Fibroblast of pulmonary artery (primary cell): ENCODE measurements around the gene TMX4.

Experiments used
- DNase-seq: peaks from one replicate; pipeline ENCODE4 v3.0.0-alpha.2; 2010; ENCODE audit warnings: low read depth
- H3K4me3 ChIP-seq: replicated peaks from 2 replicates; pipeline ENCODE4 v1.5.1; 2011; ENCODE audit warnings: low read depth, mild to moderate bottlenecking, control low read depth, low read length, moderate library complexity
- TF ChIP-seq, protein P1 (sequence below): IDR thresholded peaks from 2 replicates; pipeline ENCODE4 v1.5.1; 2011; ENCODE audit warnings: mild to moderate bottlenecking, control low read depth, low read length, inconsistent platforms; ENCODE audit errors: missing control alignments

The TMX4 gene

DNA sequence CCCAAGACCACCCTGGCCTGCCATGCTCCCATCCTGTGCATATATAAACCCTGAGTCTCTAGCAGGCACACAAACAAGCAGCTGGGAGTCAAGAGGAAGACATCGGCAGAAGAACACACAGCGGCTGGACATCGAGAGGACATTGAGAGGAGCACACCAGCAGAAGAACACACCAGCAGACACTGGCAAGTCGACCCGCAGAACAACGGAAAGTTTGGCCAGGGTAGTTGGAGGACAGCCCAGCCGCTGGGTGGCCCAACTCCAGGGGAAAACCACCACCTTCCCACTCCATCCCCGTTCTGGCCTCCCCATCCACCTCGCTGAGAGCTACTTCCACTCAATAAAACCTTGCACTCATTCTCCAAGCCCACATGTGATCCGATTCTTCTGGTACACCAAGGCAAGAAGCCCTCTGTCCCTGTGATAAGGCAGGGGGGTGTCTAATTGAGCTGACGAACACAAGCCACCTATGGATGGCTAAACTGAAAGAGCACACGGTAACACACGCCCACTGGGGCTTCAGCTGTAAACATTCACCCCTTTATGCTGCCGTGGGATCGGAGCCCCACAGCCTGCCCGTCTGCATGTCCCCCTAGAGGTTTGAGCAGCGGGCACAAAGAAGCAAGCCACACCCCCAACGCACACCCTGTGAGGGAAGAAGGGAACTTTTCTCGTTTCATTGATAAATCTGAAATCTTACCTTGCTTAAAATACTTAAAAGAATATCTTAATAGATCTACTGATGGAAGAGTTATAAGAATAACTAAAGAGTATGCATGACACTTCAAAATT, 13.8 kb downstream of the TMX4 start:
- H3K4me3 ChIP-seq = no peak overlapping the region
- TF ChIP-seq, protein P1, sequence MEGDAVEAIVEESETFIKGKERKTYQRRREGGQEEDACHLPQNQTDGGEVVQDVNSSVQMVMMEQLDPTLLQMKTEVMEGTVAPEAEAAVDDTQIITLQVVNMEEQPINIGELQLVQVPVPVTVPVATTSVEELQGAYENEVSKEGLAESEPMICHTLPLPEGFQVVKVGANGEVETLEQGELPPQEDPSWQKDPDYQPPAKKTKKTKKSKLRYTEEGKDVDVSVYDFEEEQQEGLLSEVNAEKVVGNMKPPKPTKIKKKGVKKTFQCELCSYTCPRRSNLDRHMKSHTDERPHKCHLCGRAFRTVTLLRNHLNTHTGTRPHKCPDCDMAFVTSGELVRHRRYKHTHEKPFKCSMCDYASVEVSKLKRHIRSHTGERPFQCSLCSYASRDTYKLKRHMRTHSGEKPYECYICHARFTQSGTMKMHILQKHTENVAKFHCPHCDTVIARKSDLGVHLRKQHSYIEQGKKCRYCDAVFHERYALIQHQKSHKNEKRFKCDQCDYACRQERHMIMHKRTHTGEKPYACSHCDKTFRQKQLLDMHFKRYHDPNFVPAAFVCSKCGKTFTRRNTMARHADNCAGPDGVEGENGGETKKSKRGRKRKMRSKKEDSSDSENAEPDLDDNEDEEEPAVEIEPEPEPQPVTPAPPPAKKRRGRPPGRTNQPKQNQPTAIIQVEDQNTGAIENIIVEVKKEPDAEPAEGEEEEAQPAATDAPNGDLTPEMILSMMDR = no peak
- DNase-seq = no peak

DNA sequence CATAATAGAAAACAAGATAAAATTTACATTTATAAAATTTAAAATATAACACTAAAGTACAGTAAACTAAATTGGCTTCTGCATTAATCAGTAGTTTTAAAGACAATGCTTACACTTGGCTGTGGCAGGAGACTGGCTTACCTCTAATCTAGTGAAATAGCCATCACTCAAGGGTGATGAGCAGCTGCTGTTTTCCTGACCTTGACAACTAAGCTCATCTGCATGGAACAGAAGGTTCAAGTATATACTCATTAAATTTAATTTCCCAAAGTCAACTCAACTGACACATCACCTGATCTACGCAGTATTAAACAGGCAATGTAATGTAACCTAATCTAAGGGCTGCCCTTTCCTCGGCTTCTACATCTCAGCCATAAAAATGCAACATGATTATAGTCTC, 14.5 kb downstream of the TMX4 start:
- TF ChIP-seq, protein P1 = no peak
- no peak for DNase-seq
- H3K4me3 ChIP-seq = no peak overlapping the region

- TF ChIP-seq, protein P1 = no peak
- no peak overlapping the region for H3K4me3 ChIP-seq
- DNase-seq = no peak
Measured at GRCh38 chr20:8002056-8002455, 17.5 kb downstream of the TMX4 start.

- TF ChIP-seq, protein P1 = no peak
- no peak for DNase-seq
- H3K4me3 ChIP-seq = no peak overlapping the region
Measured at GRCh38 chr20:8000796-8001195, 18.8 kb downstream of the TMX4 start.

DNA sequence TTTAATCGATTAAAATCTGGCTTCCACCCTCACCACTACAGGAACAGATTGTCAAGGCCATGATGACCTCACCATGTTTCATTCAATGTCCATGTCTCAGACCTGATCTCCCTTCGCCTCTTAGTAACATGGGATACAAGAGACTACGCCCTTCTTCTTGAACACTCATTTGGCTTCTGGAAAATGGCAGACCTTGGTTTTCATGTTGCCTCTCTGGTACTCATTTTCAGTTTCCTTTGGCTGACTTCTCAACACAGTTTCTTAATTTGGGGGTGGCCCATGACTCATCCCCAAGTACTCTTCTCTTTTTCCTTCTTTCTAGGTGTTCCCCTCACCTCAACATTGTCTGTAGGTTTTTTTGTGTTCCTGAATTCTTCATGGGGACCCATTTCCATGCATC, 22.7 kb downstream of the TMX4 start:
- TF ChIP-seq, protein P1 = no peak
- DNase-seq = no peak
- H3K4me3 ChIP-seq = no peak overlapping the region

- no peak overlapping the region for H3K4me3 ChIP-seq
- TF ChIP-seq, protein P1 = no peak
- DNase-seq = no peak
Measured at GRCh38 chr20:7994809-7995208, 24.8 kb downstream of the TMX4 start.

- H3K4me3 ChIP-seq = no peak overlapping the region
- no peak for DNase-seq
- TF ChIP-seq, protein P1 = no peak
Measured at GRCh38 chr20:7993703-7994102, 25.9 kb downstream of the TMX4 start.
